CD1c-positive myeloid dendritic cell (primary cell): ENCODE data around the gene SLC22A23.
A peak's percentile ranks its signal among the peaks of the same experiment; 100 is the strongest.

Experiments
- DNase-seq: peaks from one replicate; pipeline ENCODE4 v3.0.0-alpha.2; 2016; ENCODE audit errors: extremely low spot score

The SLC22A23 gene

GRCh38 chr6:3405182-3405518, 51.7 kb downstream of the SLC22A23 start:
- DNase-seq, result no peak

GRCh38 chr6:3403238-3404173, 53.3 kb downstream of the SLC22A23 start:
- peak; percentile 11 for DNase-seq

GRCh38 chr6:3402310-3403237, 54.3 kb downstream of the SLC22A23 start:
- no peak for DNase-seq

GRCh38 chr6:3400162-3400561, 56.7 kb downstream of the SLC22A23 start:
- no peak for DNase-seq

- no peak for DNase-seq
Observed at GRCh38 chr6:3398755-3399696, 57.8 kb downstream of the SLC22A23 start.

GRCh38 chr6:3398165-3398562, 58.7 kb downstream of the SLC22A23 start:
- DNase-seq, result no peak

- DNase-seq, result no peak
Observed at GRCh38 chr6:3397229-3398164, 59.4 kb downstream of the SLC22A23 start.

GRCh38 chr6:3396503-3397180, 60.2 kb downstream of the SLC22A23 start:
- no peak for DNase-seq

- DNase-seq, result no peak
Observed at GRCh38 chr6:3394671-3395070, 62.2 kb downstream of the SLC22A23 start.

- DNase-seq, result no peak
Observed at GRCh38 chr6:3393836-3394202, 63.0 kb downstream of the SLC22A23 start.

GRCh38 chr6:3392930-3393835, 63.7 kb downstream of the SLC22A23 start:
- DNase-seq, result no peak

GRCh38 chr6:3391902-3392458, 64.9 kb downstream of the SLC22A23 start:
- peak; percentile 8 for DNase-seq

- no peak for DNase-seq
Observed at GRCh38 chr6:3390698-3391097, 66.2 kb downstream of the SLC22A23 start.

- DNase-seq, result no peak
Observed at GRCh38 chr6:3389390-3390167, 67.3 kb downstream of the SLC22A23 start.

GRCh38 chr6:3388786-3389185, 68.1 kb downstream of the SLC22A23 start:
- peak; percentile 10 for DNase-seq

GRCh38 chr6:3386374-3386857, 70.4 kb downstream of the SLC22A23 start:
- DNase-seq, result no peak

GRCh38 chr6:3385660-3386151, 71.1 kb downstream of the SLC22A23 start:
- no peak for DNase-seq
